T-helper 1 cell treated with Interleukin-12 subunit alpha and Interleukin-12 subunit beta and Interleukin-4 antibody, amounts not matched to agents 30 ng/mL and 1 ng/mL, for 36 hours (primary cell): ENCODE data around the gene SEMA6D. TPM values are rescaled to one million over a fixed set of nuclear protein-coding genes. Genes with fewer than 3 reads are reported as not detected.

ENCODE experiments used
- intact Hi-C: fragments of 100-400 bp; cut with micrococcal nuclease; formaldehyde crosslinking; loops from one replicate; pipeline ENCODE4 v1.15.1; 2024
- total RNA-seq: library from RNA; stranded (reverse); gene quantifications from 2 replicates; pipeline ENCODE4 v1.2.3, GENCODE V29; 2022

The SEMA6D gene
- total RNA-seq, 1 donor from 2014 or later, result not detected

DNA sequence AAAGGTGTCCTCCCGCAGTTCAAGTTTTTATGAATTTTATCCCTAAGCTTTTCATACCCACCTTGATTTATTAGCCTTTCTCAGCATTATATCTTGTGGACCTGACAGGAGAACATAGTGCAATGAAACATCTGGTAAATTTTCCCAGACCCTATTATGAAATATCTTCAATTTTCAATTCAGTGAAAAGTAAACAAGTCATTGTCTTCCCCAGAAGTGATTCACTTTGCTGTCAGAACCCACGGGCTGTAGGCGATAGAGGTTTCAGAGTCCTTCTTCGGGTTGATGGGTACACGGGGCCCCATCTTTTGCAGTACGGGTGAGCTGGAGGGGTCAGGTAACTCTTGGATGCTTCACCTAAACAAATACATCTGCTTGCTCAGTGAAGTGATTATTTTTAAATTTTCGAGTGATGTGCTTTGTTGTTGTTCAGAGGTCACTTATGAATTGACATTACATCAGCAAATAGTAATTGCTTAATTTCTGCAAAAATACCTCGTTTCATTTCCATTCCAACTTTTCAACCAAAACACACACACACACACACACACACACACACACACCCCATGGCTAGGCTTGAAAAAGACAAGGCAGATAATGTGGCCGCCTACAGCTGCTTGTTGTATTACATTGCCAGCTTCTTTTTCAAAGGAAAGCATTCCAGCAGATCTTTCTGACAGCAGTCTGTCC, 102.9 kb downstream of the SEMA6D start:
- intact Hi-C loops, result no loop called here

DNA sequence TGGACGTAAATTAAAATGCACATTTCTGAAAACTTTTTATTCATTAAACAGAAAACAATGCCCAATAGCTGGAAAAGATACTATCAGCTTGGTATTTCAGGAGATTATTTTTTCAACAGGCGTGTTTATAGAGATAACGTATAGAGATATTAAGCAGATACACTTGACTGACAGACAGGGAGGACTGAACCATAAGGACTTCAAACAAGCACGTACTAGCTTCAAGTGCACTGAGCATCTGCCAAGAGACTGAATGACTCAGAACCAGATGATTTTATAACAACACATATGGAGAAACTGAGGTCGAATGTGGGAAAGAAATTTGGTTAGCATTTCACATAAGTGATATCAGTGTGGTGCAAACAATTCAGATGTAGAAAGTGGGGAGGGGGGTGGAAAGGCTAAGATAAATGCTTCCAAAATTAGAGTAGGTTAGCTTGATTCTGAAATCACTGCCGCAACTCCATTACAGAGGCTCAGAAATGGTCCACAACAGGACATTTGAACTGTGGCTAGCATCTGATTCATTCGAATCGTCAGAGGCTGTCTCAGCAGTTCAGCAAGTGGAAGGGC, 103.5 kb downstream of the SEMA6D start:
- intact Hi-C loops, result no loop called here

DNA sequence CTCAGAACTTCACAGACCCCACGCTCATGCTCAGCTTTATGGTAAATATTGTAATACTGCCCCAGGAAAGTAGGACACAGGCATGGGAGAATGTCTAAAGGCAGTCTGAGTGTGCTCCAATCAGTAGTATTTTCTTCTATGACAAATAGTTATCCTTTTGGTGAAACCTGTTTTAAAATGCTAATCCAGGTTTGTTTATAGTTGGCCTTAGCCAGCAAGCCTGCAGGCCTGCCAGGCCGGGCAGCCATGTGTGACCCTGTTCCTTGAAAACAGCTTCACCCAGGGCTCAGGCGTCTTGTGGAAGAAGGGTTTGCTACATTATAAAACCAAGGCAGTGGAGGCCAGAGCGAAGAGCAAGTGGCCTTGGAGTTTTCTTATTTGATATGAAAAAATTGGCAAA, 104.7 kb downstream of the SEMA6D start:
- intact Hi-C loops, result no loop called here
